Activated naive CD8-positive, alpha-beta T cell (primary cell): ENCODE measurements around the gene TSC2.
"Not testable (repeated sequence)": the region's sequence is repeated elsewhere in the genome, so short reads cannot be mapped to it uniquely, and the experiment has no call there.

Experiments used
- H3K27ac Mint-ChIP-seq: one replicate; pipeline ENCODE4 v1.8.0; 2021; ENCODE audit warnings: mixed read lengths
- H3K27me3 Mint-ChIP-seq: one replicate; pipeline ENCODE4 v1.8.0; 2021; ENCODE audit warnings: mixed read lengths
- H3K36me3 Mint-ChIP-seq: one replicate; pipeline ENCODE4 v1.8.0; 2021; ENCODE audit warnings: mixed read lengths
- H3K4me1 Mint-ChIP-seq: one replicate; pipeline ENCODE4 v1.8.0; 2021; ENCODE audit warnings: low read depth, mixed read lengths
- H3K4me3 Mint-ChIP-seq: one replicate; pipeline ENCODE4 v1.8.0; 2021; ENCODE audit warnings: mild to moderate bottlenecking, mixed read lengths
- H3K9me3 Mint-ChIP-seq: one replicate; pipeline ENCODE4 v1.8.0; 2021; ENCODE audit warnings: low read depth, mixed read lengths

Gene TSC2

DNA sequence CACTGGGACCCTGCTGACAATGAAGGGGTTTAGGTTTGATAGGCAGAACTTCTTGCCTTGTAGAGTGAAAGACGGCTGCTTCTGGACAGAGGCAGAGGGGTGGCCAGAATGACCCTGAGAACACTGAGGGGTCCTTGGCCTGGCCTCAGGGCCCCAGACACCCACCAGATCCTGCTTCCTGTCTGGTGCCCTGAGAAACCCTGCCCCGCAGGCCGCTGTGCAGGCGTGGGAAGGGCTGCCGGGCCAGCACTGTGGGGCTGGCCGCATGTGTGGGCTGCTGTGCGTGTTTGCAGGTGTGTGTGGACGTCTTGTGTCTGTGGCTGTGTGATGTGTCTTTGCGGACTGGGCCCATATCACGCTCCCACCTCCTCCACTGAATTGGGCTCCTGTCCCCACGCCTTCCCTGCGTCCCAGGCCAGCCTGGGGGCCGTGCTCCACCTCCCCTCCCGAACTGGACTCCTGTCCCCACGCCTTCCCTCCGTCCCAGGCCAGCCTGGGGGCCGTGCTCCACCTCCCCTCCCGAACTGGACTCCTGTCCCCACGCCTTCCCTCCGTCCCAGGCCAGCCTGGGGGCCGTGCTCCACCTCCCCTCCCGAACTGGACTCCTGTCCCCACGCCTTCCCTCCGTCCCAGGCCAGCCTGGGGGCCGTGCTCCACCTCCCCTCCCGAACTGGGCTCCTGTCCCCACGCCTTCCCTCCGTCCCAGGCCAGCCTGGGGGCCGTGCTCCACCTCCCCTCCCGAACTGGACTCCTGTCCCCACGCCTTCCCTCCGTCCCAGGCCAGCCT, 13.7 kb upstream of the TSC2 start:
- H3K4me3 Mint-ChIP-seq, H3K9me3 Mint-ChIP-seq, H3K27me3 Mint-ChIP-seq, H3K36me3 Mint-ChIP-seq, H3K4me1 Mint-ChIP-seq, H3K27ac Mint-ChIP-seq: not testable (repeated sequence)

DNA sequence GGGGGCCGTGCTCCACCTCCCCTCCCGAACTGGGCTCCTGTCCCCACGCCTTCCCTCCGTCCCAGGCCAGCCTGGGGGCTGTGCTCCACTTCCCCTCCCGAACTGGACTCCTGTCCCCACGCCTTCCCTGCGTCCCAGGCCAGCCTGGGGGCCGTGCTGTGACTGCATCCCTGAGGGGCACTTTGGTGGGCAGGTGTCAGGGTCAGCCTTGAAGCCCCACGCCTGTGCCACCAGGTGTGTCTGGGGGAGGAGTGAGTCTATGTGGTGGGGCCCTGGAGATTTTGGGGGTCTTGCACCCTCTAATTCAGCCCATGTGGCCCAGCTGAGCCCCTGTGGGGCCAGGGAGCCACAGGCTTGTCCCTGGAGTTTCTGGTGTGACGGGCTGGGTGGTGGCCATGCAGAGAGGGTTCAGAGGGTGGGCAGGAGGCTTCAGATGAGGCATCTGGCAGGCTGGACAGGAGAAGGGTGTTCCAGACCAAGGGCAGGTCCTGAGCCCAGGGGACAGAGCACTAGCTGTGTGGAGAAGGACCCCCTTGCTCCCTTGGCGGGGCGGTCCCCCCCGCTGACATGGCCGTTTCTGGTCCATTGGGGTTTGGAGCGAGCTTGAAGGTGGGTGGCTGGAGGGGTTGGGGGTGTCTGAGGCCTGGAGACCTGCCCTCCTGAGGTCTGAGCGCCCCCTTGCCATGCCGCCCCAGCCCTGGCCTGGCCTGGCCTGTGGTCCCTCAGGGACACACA, 12.9 kb upstream of the TSC2 start:
- no peaks in the 10 kb centered on the region for H3K4me1 Mint-ChIP-seq
- no peaks in the 10 kb centered on the region for H3K9me3 Mint-ChIP-seq
- H3K4me3 Mint-ChIP-seq, result no peak overlapping the region
- no peaks in the 10 kb centered on the region for H3K36me3 Mint-ChIP-seq
- H3K27ac Mint-ChIP-seq, result no peak overlapping the region
- H3K27me3 Mint-ChIP-seq, result no peaks in the 10 kb centered on the region

DNA sequence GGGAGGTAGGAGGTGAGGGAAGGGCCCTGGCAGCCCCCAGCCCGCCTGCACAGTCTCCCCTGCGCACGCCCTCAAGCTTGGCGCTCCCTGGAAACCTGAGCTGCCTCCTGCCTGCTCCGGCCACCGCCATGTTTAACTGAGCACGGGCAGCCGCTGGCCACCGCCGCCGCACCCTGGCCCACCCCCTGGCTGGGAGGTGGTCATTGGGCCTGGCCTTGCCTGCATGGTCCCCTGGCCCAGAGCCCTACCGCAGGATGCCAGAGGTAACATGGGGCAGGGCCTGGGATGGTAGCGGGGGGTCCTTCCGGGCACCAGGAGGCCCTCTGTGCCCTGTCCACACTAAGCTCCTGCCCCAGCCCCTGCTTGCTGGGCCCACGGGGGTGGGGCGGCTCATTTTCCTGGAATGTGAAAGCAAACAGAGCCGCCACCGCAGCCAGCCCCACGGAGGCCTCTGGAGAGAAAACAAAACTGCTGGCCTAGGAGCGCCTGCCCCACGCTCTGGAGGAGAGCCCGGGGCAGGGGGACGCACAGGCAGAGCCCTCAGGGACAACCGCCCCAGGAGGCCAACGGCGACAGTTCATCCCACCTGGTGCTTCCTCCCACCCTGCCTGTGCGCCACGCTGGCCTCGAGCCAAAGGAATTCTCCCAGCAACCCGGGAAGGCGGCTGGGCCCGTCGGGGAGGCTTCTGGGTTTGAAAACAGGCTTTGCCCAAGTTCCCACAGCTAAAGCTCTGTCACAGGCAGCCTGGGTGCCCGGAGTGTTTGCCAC, 12.2 kb upstream of the TSC2 start:
- Mint-ChIP-seq H3K36me3 (no peaks in the 10 kb centered on the region), H3K27me3 (no peaks in the 10 kb centered on the region), H3K27ac (no peak overlapping the region), H3K9me3 (no peaks in the 10 kb centered on the region), H3K4me1 (no peaks in the 10 kb centered on the region), H3K4me3 (no peak overlapping the region)

DNA sequence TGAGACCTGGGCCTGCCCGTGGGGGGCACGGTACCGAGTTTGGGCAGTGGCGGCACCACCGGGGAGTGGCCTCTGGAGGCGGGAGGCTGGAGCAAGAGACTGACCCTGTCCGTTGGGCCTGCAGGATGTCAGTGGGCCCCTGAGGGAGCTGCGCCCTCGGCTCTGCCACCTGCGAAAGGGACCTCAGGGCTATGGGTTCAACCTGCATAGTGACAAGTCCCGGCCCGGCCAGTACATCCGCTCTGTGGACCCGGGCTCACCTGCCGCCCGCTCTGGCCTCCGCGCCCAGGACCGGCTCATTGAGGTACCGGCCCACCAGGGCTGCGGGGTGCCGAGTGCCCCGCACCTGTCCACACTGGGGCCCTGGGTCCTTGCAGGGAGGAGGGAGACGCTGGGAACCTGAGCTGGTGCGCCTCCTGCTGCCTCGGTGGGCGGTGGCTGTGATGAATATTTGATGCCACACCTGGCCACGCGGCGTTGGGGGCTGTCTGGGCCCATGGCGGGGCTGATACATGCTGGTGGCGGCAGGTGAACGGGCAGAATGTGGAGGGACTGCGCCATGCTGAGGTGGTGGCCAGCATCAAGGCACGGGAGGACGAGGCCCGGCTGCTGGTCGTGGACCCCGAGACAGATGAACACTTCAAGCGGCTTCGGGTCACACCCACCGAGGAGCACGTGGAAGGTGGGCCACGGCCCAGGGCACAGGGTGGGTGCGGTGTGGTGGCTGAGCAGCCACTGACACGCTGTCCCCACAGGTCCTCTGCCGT, 11.4 kb upstream of the TSC2 start:
- H3K27me3 Mint-ChIP-seq, result no peaks in the 10 kb centered on the region
- H3K9me3 Mint-ChIP-seq, result no peaks in the 10 kb centered on the region
- H3K4me3 Mint-ChIP-seq, result no peak overlapping the region
- no peak overlapping the region for H3K27ac Mint-ChIP-seq
- no peaks in the 10 kb centered on the region for H3K36me3 Mint-ChIP-seq
- no peaks in the 10 kb centered on the region for H3K4me1 Mint-ChIP-seq

GRCh38 chr16:2037115-2037514, 10.7 kb upstream of the TSC2 start:
- no peaks in the 10 kb centered on the region for H3K27me3 Mint-ChIP-seq
- no peaks in the 10 kb centered on the region for H3K4me1 Mint-ChIP-seq
- no peaks in the 10 kb centered on the region for H3K36me3 Mint-ChIP-seq
- H3K9me3 Mint-ChIP-seq, result no peaks in the 10 kb centered on the region
- no peak overlapping the region for H3K4me3 Mint-ChIP-seq
- H3K27ac Mint-ChIP-seq, result no peak overlapping the region

DNA sequence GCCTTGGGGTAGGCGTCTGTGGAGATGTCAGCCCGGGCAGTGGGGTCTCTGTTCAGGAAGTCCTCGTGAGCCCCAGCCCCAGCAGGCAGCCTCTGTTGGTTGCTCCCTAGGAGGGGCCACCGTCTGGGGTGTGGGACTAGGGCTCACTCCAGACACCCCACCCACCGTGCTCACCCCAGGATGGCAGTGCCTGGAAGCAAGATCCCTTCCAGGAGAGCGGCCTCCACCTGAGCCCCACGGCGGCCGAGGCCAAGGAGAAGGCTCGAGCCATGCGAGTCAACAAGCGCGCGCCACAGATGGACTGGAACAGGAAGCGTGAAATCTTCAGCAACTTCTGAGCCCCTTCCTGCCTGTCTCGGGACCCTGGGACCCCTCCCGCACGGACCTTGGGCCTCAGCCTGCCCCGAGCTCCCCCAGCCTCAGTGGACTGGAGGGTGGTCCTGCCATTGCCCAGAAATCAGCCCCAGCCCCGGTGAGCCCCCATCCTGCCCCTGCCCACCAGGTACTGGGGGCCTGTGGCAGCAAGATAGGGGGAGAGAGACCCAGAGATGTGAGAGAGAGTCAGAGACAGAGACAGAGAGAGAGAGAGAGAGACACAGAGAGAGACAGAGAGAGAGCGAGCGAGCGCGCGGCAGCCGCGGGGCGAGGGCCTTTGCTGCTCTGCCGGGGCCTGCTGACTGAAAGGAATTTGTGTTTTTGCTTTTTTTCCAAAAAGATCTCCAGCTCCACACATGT, 10.0 kb upstream of the TSC2 start:
- Mint-ChIP-seq H3K4me3 (no peak overlapping the region), H3K27me3 (no peaks in the 10 kb centered on the region), H3K4me1 (no peaks in the 10 kb centered on the region), H3K9me3 (no peaks in the 10 kb centered on the region), H3K36me3 (no peaks in the 10 kb centered on the region), H3K27ac (no peak overlapping the region)

DNA sequence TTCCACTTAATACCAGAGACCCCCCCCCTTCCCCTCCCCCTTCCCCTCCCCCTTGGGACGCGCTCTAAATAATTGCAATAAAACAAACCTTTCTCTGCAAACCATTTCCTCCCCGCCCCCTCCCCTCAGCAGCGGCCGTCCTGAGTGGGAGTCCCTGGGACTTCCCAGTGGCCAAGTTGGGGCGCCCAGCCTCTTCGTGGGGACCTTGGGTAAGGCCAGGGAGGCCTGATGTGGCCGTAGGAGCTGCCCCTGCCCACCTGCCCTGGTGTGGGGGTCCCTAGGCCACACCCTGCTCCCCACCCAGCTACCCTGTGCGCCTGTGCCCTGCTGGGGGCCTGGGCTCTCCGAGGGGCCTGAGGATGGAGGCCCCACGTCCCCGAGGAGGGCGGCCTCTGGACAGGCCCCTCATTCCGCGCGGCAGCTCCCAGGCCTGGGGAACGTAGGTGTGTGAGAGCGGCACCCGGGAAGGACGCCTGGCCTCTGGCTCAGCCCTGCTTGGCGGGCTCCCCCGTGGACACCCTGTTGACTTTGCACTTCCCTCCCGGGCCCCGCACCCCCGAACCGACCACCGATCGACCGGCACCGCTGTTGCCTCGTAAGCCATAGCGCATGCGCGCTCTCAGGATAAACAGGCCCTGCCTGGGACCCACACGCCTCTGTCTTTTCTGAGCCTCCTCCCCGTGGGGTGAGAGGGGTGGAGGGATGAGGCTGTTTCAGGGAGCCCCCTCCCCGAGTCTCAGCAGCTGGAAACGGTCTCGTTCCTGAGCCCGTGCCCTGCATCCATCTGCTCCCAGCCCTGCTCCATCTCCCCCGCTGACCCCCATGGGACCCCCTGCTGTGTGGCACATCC, 9.2 kb upstream of the TSC2 start:
- Mint-ChIP-seq H3K9me3 (no peaks in the 10 kb centered on the region), H3K4me3 (no peak overlapping the region), H3K4me1 (no peaks in the 10 kb centered on the region), H3K36me3 (no peaks in the 10 kb centered on the region), H3K27ac (no peak overlapping the region), H3K27me3 (no peaks in the 10 kb centered on the region)

DNA sequence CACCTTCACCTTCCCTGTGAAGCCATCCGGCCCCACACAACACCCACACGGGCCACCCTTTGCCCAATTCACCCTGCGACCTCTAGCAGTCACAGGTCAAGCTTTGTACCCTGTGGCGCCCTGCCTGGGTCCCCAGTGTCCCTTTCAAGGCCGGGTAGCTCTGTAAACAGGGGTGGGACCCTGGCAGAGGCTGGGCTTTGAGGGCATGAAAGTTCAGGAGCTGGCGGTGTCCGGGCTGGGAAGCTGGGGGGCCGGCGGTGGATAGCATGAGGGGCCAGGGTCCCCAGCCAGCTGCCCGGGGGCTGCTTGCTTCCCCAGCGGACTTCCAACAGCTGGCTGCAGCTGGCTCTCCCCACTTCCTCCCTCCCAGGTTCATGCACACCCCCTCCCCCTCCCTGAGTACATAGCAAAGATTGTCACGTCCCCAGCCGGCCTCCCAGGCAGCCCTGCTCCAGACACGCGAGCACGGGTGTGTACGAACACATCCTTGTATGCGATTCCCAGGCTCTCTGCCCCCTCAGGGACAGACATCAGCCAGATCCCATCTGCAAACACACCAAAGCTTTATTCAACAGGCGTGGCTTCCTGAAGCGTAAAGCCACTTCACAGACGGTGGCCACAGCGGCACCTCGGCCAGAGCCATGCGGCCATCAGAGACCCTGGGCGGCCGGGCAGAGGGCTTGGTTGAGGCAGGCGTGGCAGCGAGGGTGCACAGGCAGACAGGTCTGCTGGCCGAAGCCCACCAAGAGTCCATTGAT, 8.3 kb upstream of the TSC2 start:
- Mint-ChIP-seq H3K27me3 (no peaks in the 10 kb centered on the region), H3K4me1 (no peaks in the 10 kb centered on the region), H3K9me3 (no peaks in the 10 kb centered on the region), H3K36me3 (no peaks in the 10 kb centered on the region), H3K27ac (no peak overlapping the region), H3K4me3 (no peak overlapping the region)

- no peaks in the 10 kb centered on the region for H3K9me3 Mint-ChIP-seq
- H3K4me3 Mint-ChIP-seq, result no peak overlapping the region
- no peaks in the 10 kb centered on the region for H3K27me3 Mint-ChIP-seq
- no peak overlapping the region for H3K27ac Mint-ChIP-seq
- H3K36me3 Mint-ChIP-seq, result no peaks in the 10 kb centered on the region
- no peaks in the 10 kb centered on the region for H3K4me1 Mint-ChIP-seq
These were observed 7.6 kb upstream of the TSC2 start for GRCh38 chr16:2040041-2040786.

- no peaks in the 10 kb centered on the region for H3K9me3 Mint-ChIP-seq
- H3K4me3 Mint-ChIP-seq, result no peak overlapping the region
- no peaks in the 10 kb centered on the region for H3K4me1 Mint-ChIP-seq
- no peaks in the 10 kb centered on the region for H3K36me3 Mint-ChIP-seq
- no peak overlapping the region for H3K27ac Mint-ChIP-seq
- H3K27me3 Mint-ChIP-seq, result no peaks in the 10 kb centered on the region
These were observed 6.8 kb upstream of the TSC2 start for GRCh38 chr16:2040787-2041522.

DNA sequence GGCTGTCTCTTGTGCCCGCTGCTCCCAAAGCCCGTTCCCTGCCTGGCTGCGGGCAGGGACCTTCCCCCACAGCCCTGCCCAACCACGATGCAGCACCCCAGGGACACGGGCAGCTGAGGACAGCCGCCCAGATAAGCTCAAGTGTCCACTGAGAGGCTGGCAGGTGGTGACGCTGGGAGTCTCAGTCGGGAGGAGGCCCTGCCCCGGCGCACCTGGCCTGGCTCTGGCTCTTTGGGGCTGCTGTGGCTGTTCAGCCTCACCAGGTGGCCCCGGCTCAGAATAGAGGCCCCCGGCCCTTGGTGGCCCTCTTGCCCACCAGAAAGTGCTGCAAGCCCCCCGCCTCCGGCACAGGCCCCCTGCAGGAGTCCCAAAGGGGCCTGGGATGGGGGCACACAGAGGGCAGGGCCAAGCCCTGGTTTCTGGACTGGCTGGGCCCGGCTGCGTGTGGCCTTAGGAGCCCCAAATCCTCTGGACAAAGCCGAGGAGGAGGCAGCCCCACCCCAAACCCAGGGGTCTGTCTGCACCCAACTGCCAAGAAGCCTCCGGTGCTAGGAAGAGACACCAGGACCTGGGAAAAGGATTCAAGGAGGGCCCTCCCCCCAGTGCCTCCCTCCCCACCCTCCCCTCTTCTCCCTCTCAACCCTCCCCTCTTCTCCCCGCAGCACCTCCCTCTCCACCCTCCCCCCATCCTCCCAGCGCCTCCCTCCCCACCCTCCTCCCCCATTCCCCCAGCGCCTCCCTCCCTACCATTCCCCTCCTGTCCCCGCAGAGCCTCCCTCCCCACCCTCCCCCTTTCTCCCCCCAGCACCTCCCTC, 5.4 kb upstream of the TSC2 start:
- no peaks in the 10 kb centered on the region for H3K36me3 Mint-ChIP-seq
- no peak overlapping the region for H3K27ac Mint-ChIP-seq
- no peaks in the 10 kb centered on the region for H3K9me3 Mint-ChIP-seq
- no peak overlapping the region for H3K4me3 Mint-ChIP-seq
- H3K4me1 Mint-ChIP-seq, result peaks cover 6% of the 10 kb centered on the region
- H3K27me3 Mint-ChIP-seq, result no peaks in the 10 kb centered on the region
